Measurements from ENCODE around the gene LCN1.

The LCN1 gene

GRCh38 chr9:135520916-135521607 is at the start of gene LCN1:
TSS of gene LCN1 (plus strand) at chr9:135521440. CDS start at chr9:135521498, 58 bp downstream.
- DNase-seq (ENCODE audit: low read depth): no peak
- H3K4me3 ChIP-seq (ENCODE audit: low read depth, low read length): no peak within 1 kb of the TSS
- no peak for TF ChIP-seq CTCF (IDR thresholded peaks at IDR 0.05; ENCODE audit: low read depth, low read length, missing control alignments)

GRCh38 chr9:135471791-135472640 is 49.2 kb upstream of the LCN1 start:
- H3K4me3 ChIP-seq (ENCODE audit: low read depth, low read length): no peak overlapping the region
- TF ChIP-seq CTCF (IDR thresholded peaks at IDR 0.05; ENCODE audit: low read depth, low read length, missing control alignments): no peak
- no peak for DNase-seq (ENCODE audit: low read depth)

GRCh38 chr9:135473972-135474543 is 47.2 kb upstream of the LCN1 start:
- no peak for TF ChIP-seq CTCF (IDR thresholded peaks at IDR 0.05; ENCODE audit: low read depth, low read length, missing control alignments)
- no peak for DNase-seq (ENCODE audit: low read depth)
- no peak overlapping the region for H3K4me3 ChIP-seq (ENCODE audit: low read depth, low read length)

GRCh38 chr9:135474915-135475314 is 46.3 kb upstream of the LCN1 start:
- DNase-seq (ENCODE audit: low read depth): no peak
- TF ChIP-seq CTCF (IDR thresholded peaks at IDR 0.05; ENCODE audit: low read depth, low read length, missing control alignments): peak; percentile 37
- no peak overlapping the region for H3K4me3 ChIP-seq (ENCODE audit: low read depth, low read length)

GRCh38 chr9:135476561-135477355 is 44.5 kb upstream of the LCN1 start:
- DNase-seq (ENCODE audit: low read depth): no peak
- H3K4me3 ChIP-seq (ENCODE audit: low read depth, low read length): no peak overlapping the region
- no peak for TF ChIP-seq CTCF (IDR thresholded peaks at IDR 0.05; ENCODE audit: low read depth, low read length, missing control alignments)

DNA sequence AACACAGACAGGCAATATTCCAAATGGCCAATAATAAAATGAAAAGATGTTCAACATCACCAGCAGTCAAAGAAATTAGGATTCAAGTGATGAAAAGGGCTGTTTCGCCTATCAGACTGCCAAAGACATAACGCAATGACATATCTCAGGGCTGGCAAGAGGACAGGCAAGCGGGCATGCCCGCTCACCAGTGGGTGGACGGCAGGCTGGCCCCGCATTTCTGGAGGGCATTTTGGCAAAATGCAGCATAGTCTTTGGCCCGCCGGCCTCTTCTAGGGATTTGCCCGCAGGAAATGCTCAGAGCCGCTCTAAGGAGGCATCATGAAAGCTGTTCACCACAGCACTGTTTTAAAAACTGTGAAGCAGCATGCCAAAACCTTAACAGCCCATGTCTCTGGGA is 43.0 kb upstream of the LCN1 start:
- H3K4me3 ChIP-seq (ENCODE audit: low read depth, low read length): no peak overlapping the region

More for the DNA sequence above, 43.0 kb upstream of the LCN1 start:
- TF ChIP-seq CTCF (IDR thresholded peaks at IDR 0.05; ENCODE audit: low read depth, low read length, missing control alignments): no peak
- DNase-seq (ENCODE audit: low read depth): no peak

Measured in GM12864 (cell line).